Naive thymus-derived CD4-positive, alpha-beta T cell (primary cell): ENCODE results near the gene CDC42BPB. TPM values are rescaled to one million over a fixed set of nuclear protein-coding genes. Genes with fewer than 3 reads are reported as not detected.

Source experiments
- ATAC-seq: fragments of 150-1000 bp; cut with Tn5 transposase; 2 replicates; pipeline ENCODE4 v1.10.0; 2021; ENCODE audit warnings: mild to moderate bottlenecking, moderate library complexity
- CTCF ChIA-PET: fragments of 350-600 bp; sonication (Branson Sonifier 250); formaldehyde crosslinking; loops from one replicate; lab custom pipeline; 2021; ENCODE audit warnings: antibody characterized with exemption; lab: Charles Lee
- POLR2A ChIA-PET: fragments of 350-600 bp; sonication (Branson Sonifier 250); formaldehyde crosslinking; loops from one replicate; lab custom pipeline; 2021; ENCODE audit warnings: antibody characterized with exemption, inconsistent platforms; lab: Charles Lee
- DNase-seq, 9 donors: peaks; one replicate each; pipeline versions ENCODE4 v3.0.0 to v3.0.0-alpha.2; 2020 to 2022; ENCODE audit warnings: mixed read lengths in 1 of 9
- H3K27ac ChIP-seq: one replicate; pipeline ENCODE4 v1.7.0; 2013; ENCODE audit warnings: mild to moderate bottlenecking, low read depth, low read length, moderate library complexity
- H3K27me3 ChIP-seq, 2 donors: one replicate each; pipeline ENCODE4 v1.7.0; 2013; ENCODE audit warnings: low read length in 2 of 2, mild to moderate bottlenecking in 2 of 2, moderate library complexity in 2 of 2; ENCODE audit not compliant: control insufficient read depth in 2 of 2, insufficient read depth in 2 of 2
- H3K36me3 ChIP-seq, 3 experiments: 1 replicate in 2 of 3; 2 replicates in 1 of 3; pipeline ENCODE4 v1.7.0; 2013; ENCODE audit warnings: low read length in 3 of 3, mild to moderate bottlenecking in 3 of 3, moderate library complexity in 1 of 3; ENCODE audit not compliant: insufficient read depth in 3 of 3, control insufficient read depth in 2 of 3
- H3K4me1 ChIP-seq, 2 donors: one replicate each; pipeline ENCODE4 v1.7.0; 2013; ENCODE audit warnings: low read length in 2 of 2, mild to moderate bottlenecking in 2 of 2, moderate library complexity in 1 of 2; ENCODE audit not compliant: control insufficient read depth in 2 of 2, insufficient read depth in 2 of 2
- H3K4me3 ChIP-seq: 2 replicates; pipeline ENCODE4 v1.7.0; 2013; ENCODE audit warnings: mild to moderate bottlenecking, low read length
- H3K9me3 ChIP-seq, 3 experiments: 1 replicate in 2 of 3; 2 replicates in 1 of 3; pipeline ENCODE4 v1.7.0; 2013; ENCODE audit warnings: low read length in 3 of 3; ENCODE audit not compliant: control insufficient read depth in 2 of 3
- H3K27ac Mint-ChIP-seq, 9 donors: one replicate each; pipeline ENCODE4 v1.8.0; 2020 to 2022; ENCODE audit warnings: mixed read lengths in 9 of 9, mild to moderate bottlenecking in 8 of 9, moderate library complexity in 5 of 9, inconsistent platforms in 2 of 9
- H3K27me3 Mint-ChIP-seq, 5 donors: one replicate each; pipeline ENCODE4 v1.8.0; 2021 to 2022; ENCODE audit warnings: mixed read lengths in 5 of 5, mild to moderate bottlenecking in 1 of 5
- H3K36me3 Mint-ChIP-seq, 5 donors: one replicate each; pipeline ENCODE4 v1.8.0; 2020 to 2022; ENCODE audit warnings: mixed read lengths in 5 of 5, mild to moderate bottlenecking in 3 of 5, inconsistent platforms in 1 of 5
- H3K4me1 Mint-ChIP-seq, 7 donors: one replicate each; pipeline ENCODE4 v1.8.0; 2020 to 2022; ENCODE audit warnings: mixed read lengths in 7 of 7, mild to moderate bottlenecking in 3 of 7, inconsistent platforms in 1 of 7
- H3K4me3 Mint-ChIP-seq, 10 donors: one replicate each; pipeline ENCODE4 v1.8.0; 2020 to 2022; ENCODE audit warnings: mild to moderate bottlenecking in 10 of 10, mixed read lengths in 10 of 10, moderate library complexity in 6 of 10, inconsistent platforms in 2 of 10
- H3K9me3 Mint-ChIP-seq, 11 donors: one replicate each; pipeline ENCODE4 v1.8.0; 2020 to 2022; ENCODE audit warnings: mixed read lengths in 11 of 11, mild to moderate bottlenecking in 4 of 11, inconsistent platforms in 1 of 11, moderate library complexity in 1 of 11
- intact Hi-C, 2 donors: fragments of 100-400 bp; cut with micrococcal nuclease; formaldehyde crosslinking; loops; one replicate each; pipeline ENCODE4 v1.15.1; 2023
- polyA plus RNA-seq, 2 donors: library from polyadenylated mRNA; unstranded; fragments of 300-500 nt; fragmentation: Illumina TruSeq; gene quantifications; one replicate each; pipeline ENCODE4 v1.2.3, GENCODE V29; 2021
- total RNA-seq, 6 experiments: library from RNA in 5 of 6; stranded (reverse) in 5 of 6; gene quantifications; 1 replicate in 5 of 6; 2 replicates in 1 of 6; pipeline ENCODE4 v1.2.3 and lab custom pipeline; 2021 to 2026

The CDC42BPB gene
- total and polyA plus RNA-seq, 7 experiments from 2014 or later = 0.34 to 16.0 (median 4.8) TPM

DNA sequence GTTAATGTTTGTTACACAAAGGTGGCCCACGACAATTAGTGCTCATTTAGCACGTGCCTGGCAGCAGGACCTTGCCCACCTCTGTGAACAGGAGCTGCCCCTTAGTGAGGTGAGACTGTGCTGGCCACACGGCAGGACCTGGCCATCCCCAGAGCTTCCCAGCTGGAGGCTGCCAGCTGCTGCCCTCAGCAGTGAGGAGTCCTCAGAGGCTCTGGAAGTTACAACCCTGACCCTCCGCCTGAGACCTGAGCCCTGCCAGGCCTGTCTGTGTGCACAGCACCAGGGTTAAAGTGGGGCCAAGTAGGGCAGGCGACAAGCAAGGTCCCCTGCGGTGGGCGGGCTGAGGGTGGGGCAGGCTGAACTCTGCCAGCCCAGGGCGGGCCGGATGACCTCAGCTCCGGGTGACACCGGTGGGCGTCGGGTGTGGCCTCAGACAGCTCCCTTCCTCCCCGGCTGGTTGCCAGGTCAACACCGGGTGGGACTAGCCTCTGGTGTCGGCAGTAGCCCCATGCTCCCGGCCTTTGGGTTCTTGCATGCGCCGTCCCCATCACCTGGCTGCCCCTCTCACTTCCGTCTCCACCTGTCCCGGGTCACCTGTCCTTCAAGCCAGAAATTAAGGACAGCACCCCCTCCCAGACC, 17.5 kb upstream of the CDC42BPB start:
- Mint-ChIP-seq H3K27me3 (no peaks in the 10 kb centered on the region), H3K36me3 (no peaks in the 10 kb centered on the region), H3K9me3 (peaks cover 0 to 1% (median 0%) of the 10 kb centered on the region in 11 donors), H3K4me1 (peaks cover 0 to 4% (median 0%) of the 10 kb centered on the region in 7 donors), H3K4me3 (peak overlapping the region in 6 of 10 donors; percentile 2 to 32 (median 14)), H3K27ac (no peak overlapping the region)
- no peaks in the 10 kb centered on the region for H3K9me3 ChIP-seq
- CTCF ChIA-PET = interaction anchor here (0.7 to 2.4 kb wide), 5 partner anchors 22 to 380 kb away, joined by 3 to 6 read pairs (median 5); no protein-coding TSS in a partner anchor
- DNase-seq (no peak), ATAC-seq (no peak)
- peaks cover 0 to 5% of the 10 kb centered on the region in 2 donors for H3K4me1 ChIP-seq
- H3K27ac ChIP-seq = no peak overlapping the region
- peak overlapping the region; percentile 47 for H3K4me3 ChIP-seq
- H3K36me3 ChIP-seq = no peaks in the 10 kb centered on the region
- intact Hi-C loops = loop anchor here (1.0 to 5.0 kb wide), 5 partner anchors 16 to 383 kb away; partner anchors contain the start of gene CDC42BPB (in 1 of the 2)
- POLR2A ChIA-PET = no interaction called here
- H3K27me3 ChIP-seq = no peaks in the 10 kb centered on the region

DNA sequence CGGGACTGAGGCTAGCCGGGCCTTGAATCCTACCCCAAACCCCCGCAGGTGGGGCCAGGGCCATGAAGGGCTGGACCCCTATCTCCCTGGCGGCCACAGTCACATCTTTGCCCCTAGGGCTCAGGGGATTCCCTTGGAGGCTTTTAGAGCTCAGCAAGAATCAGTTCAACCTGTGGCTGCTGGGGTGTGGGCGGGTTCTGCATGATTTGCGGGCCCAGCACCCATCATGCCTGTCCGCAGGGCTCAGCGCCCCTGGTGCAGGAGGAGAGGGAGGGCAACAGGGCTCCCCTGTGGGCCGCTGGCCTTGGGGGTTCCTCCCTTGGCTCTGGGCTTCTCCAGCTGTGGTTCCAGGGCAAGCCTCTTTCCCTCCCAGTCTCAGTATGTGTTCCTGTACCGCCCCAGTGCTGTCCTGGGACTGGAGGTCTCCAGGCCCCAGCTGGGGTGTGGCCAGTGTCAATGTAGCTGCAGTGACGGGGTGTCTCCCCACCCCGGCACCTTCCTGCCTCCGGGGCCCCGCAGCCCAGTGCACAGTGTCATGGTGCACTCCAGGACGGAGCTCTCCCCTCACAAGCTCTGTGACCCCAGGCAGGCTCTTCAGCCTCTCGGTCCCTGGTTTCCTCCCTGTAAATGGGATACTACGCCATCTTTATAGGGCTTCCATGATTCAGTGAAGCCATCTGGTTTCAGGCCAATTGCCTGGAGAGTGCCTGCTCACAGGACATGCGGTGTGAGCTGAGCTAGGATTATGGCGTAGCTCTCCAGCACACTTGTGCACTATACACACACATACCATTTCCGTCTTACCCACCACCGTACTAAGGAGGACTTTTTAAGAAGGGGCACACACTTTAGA, 16.8 kb upstream of the CDC42BPB start:
- H3K27me3 Mint-ChIP-seq = peaks cover 0 to under 1% (median 0%) of the 10 kb centered on the region in 5 donors
- intact Hi-C loops = loop anchor here in 1 of 2 donors (2.0 kb wide), 1 partner anchor 17 kb away; no protein-coding TSS in a partner anchor
- Histone ChIP-seq H3K4me3 (no peak overlapping the region), H3K27me3 (no peaks in the 10 kb centered on the region), H3K27ac (no peak overlapping the region), H3K36me3 (no peaks in the 10 kb centered on the region), H3K4me1 (peaks cover 0 to 5% of the 10 kb centered on the region in 2 donors), H3K9me3 (no peaks in the 10 kb centered on the region)
- H3K36me3 Mint-ChIP-seq = no peaks in the 10 kb centered on the region
- ChIA-PET POLR2A (no interaction called here), CTCF (interaction anchor here (0.7 to 2.4 kb wide), 4 partner anchors 27 to 380 kb away, joined by 3 to 6 read pairs (median 5); no protein-coding TSS in a partner anchor)
- no peak overlapping the region for H3K27ac Mint-ChIP-seq
- H3K4me3 Mint-ChIP-seq = peak overlapping the region in 4 of 10 donors; percentile 2 to 32 (median 13)
- peaks cover 0 to 4% (median 0%) of the 10 kb centered on the region in 7 donors for H3K4me1 Mint-ChIP-seq
- DNase-seq = no peak
- H3K9me3 Mint-ChIP-seq = peaks cover 0 to 1% (median 0%) of the 10 kb centered on the region in 11 donors
- ATAC-seq = no peak

DNA sequence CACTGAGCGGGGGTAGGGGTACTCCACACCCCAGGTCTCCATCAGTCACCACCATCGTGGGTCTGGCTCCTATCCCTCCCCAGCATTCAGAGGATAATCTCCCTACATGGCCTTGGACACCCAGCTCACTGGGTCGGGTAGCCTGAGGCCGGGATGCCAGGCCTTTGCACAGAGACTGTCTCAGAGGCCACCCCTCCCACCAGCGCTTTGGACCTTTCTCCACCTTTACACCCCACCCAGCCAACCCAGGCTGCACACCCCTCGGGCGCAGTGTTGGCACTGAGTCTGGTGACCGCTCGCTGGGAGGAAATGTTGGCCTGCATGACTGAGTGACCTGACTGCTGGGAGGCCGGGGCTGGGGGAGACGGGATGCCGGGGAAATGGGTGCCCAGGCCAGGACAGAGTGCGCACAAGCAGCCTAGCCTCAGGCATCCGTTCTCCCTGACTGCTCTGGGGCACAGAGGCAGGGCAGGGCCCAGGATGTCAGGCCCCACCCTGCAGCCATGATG, 16.1 kb upstream of the CDC42BPB start:
- Histone ChIP-seq H3K9me3 (no peaks in the 10 kb centered on the region), H3K27me3 (no peaks in the 10 kb centered on the region), H3K4me3 (no peak overlapping the region), H3K27ac (no peak overlapping the region), H3K36me3 (no peaks in the 10 kb centered on the region), H3K4me1 (peaks cover 0 to 5% of the 10 kb centered on the region in 2 donors)
- Mint-ChIP-seq H3K4me3 (no peak overlapping the region), H3K4me1 (peaks cover 0 to 4% (median 0%) of the 10 kb centered on the region in 7 donors), H3K27me3 (peaks cover 0 to 6% (median 0%) of the 10 kb centered on the region in 5 donors), H3K27ac (no peak overlapping the region), H3K9me3 (peaks cover 0 to 1% (median 0%) of the 10 kb centered on the region in 11 donors), H3K36me3 (no peaks in the 10 kb centered on the region)
- CTCF ChIA-PET = interaction anchor here (2.4 kb wide), 1 partner anchor 32 kb away, joined by 6 read pairs; no protein-coding TSS in a partner anchor
- ATAC-seq (no peak), DNase-seq (no peak)
- intact Hi-C loops = no loop called here
- POLR2A ChIA-PET = no interaction called here

DNA sequence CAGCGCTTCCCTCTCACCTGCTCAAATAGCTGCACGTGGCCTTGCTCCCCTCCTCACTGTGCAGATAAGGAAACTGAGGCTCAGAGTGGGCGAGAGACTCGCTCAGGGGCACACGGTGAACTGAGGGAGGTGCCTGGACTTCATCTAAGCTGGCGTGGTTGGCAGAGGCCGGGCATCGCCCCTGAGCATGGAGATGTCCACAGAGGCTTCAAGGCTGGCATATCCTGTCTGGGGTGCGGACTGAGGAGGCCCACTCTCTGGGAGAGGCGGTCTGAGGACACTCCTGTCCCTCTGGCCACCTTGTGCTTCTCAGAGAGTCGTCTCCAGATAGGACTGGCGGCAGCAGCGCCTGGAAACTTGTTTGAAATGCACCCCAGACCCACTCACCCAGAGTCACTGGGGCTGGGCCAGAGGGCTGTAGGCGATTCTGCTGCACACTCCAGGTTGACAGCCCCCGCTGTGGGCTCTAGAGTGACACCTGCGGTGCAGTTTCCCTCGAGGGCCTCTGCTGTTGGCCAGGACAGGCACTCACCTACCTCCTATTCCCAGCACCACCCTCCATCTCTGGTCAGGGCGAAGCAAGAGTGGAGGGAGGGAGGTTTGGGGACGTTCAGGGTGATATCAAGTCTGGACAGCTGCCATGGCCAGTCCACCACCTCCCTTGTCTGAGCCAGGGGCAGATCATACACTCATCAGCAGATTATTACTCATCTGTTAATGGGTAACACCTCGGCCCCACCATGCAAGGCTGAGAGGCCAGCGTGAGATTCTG, 15.4 kb upstream of the CDC42BPB start:
- Histone ChIP-seq H3K9me3 (no peaks in the 10 kb centered on the region), H3K4me3 (no peak overlapping the region), H3K4me1 (peaks cover 0 to 5% of the 10 kb centered on the region in 2 donors), H3K27ac (no peak overlapping the region), H3K27me3 (no peaks in the 10 kb centered on the region), H3K36me3 (no peaks in the 10 kb centered on the region)
- no peak for ATAC-seq
- Mint-ChIP-seq H3K4me3 (no peak overlapping the region), H3K4me1 (peaks cover 0 to 2% (median 0%) of the 10 kb centered on the region in 7 donors), H3K27ac (no peak overlapping the region), H3K9me3 (no peaks in the 10 kb centered on the region), H3K36me3 (no peaks in the 10 kb centered on the region), H3K27me3 (peaks cover 0 to 6% (median 0%) of the 10 kb centered on the region in 5 donors)
- no peak for DNase-seq
- intact Hi-C loops = no loop called here
- ChIA-PET POLR2A (no interaction called here), CTCF (interaction anchor here (2.4 kb wide), 1 partner anchor 33 kb away, joined by 6 read pairs; no protein-coding TSS in a partner anchor)

DNA sequence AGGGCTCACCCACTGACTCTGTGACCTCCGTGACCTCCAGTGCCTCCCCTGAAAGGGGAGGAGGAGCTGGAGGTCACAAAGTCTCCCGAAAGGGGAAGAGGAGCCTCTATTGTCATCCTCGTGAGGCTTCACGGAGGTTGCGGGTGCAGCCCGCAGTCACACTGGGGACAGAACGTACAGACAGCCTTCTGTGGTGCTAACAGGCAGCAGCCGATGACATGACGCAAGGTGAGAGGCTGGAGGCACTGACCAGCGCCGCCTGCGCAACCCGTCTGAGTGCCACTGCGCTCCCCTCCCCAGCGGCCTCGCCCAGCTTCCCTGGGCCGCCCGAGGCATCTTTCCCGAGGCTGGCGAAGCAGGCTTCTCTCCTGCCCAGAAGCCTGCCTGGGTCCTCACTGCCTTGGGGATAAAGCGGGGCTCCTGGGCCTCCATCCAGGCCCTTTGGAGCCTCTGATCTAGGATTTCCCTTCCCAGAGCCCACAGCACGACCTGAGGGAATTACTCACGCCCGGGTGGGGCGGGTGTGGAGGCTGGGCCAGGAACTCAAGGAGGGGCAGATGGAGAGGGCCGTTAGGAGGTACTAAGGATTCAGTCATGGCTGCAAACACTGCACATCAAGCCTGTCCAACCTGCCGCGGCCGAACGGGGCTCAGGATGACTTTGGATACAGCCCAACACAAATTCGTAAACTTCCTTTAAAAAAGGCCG, 14.3 kb upstream of the CDC42BPB start:
- intact Hi-C loops = no loop called here
- Histone ChIP-seq H3K27me3 (no peaks in the 10 kb centered on the region), H3K36me3 (no peaks in the 10 kb centered on the region), H3K4me3 (no peak overlapping the region), H3K9me3 (no peaks in the 10 kb centered on the region), H3K27ac (no peak overlapping the region), H3K4me1 (peaks cover 0 to 5% of the 10 kb centered on the region in 2 donors)
- Mint-ChIP-seq H3K9me3 (no peaks in the 10 kb centered on the region), H3K36me3 (no peaks in the 10 kb centered on the region), H3K27ac (no peak overlapping the region), H3K4me1 (peaks cover 0 to 2% (median 0%) of the 10 kb centered on the region in 7 donors), H3K4me3 (no peak overlapping the region), H3K27me3 (peaks cover 0 to 10% (median 0%) of the 10 kb centered on the region in 5 donors)
- no peak for DNase-seq
- ChIA-PET POLR2A (no interaction called here), CTCF (no interaction called here)
- no peak for ATAC-seq
